ENCODE results near the gene COPS8.

DNA sequence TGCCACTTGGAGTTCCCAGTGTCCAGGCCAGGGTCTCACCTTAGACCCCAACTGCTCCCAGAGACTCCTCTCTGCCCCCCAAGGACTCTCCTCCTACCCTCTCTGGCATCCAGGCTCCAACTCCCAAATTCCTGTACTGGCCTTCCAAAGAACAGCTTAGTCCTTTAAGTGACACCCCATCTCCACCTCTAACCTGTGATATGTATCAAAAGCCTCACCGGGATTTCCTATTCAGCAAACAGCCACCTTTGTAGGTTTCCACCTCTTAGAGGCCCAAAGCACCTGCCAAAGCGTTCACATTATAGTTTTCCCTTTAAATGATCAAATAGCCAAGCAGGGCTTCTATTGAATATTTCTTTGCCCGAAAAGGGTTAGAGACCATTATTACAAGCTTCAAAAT lies 2.7 kb upstream of the COPS8 start:
- TF ChIP-seq, protein P1, sequence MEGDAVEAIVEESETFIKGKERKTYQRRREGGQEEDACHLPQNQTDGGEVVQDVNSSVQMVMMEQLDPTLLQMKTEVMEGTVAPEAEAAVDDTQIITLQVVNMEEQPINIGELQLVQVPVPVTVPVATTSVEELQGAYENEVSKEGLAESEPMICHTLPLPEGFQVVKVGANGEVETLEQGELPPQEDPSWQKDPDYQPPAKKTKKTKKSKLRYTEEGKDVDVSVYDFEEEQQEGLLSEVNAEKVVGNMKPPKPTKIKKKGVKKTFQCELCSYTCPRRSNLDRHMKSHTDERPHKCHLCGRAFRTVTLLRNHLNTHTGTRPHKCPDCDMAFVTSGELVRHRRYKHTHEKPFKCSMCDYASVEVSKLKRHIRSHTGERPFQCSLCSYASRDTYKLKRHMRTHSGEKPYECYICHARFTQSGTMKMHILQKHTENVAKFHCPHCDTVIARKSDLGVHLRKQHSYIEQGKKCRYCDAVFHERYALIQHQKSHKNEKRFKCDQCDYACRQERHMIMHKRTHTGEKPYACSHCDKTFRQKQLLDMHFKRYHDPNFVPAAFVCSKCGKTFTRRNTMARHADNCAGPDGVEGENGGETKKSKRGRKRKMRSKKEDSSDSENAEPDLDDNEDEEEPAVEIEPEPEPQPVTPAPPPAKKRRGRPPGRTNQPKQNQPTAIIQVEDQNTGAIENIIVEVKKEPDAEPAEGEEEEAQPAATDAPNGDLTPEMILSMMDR (IDR thresholded peaks at IDR 0.05) = no peak
- TF ChIP-seq POLR2A (IDR thresholded peaks at IDR 0.05) = no peak

Measured in thyroid gland (tissue), 4 donors.